Keratinocyte (primary cell): ENCODE data around the gene TCF7. TPM values are rescaled to one million over a fixed set of nuclear protein-coding genes. Genes with fewer than 3 reads are reported as not detected.

Source experiments
- DNase-seq: peaks from one replicate; pipeline ENCODE4 v3.0.0-alpha.2; 2011; ENCODE audit warnings: low read depth, missing footprints, low spot score
- FAIRE-seq: peaks from 2 replicates; lab custom pipeline; 2011; peaks lifted over from hg19 to GRCh38; lab: Jason Lieb, UNC
- H2AFZ ChIP-seq: 2 replicates; pipeline ENCODE4 v1.6.0; 2012; ENCODE audit warnings: low read length, control low read depth, inconsistent platforms; ENCODE audit not compliant: control insufficient read depth
- H3K27ac ChIP-seq: 2 replicates; pipeline ENCODE4 v1.5.1; 2011; ENCODE audit warnings: low read length; ENCODE audit not compliant: control insufficient read depth, insufficient read depth
- H3K27me3 ChIP-seq: 3 replicates; pipeline ENCODE4 v1.6.0; 2011; ENCODE audit warnings: low read length; ENCODE audit not compliant: control insufficient read depth, insufficient read depth; ENCODE audit errors: extremely low read depth
- H3K36me3 ChIP-seq, 2 experiments: 2 replicates in 1 of 2; 3 replicates in 1 of 2; pipeline ENCODE4 v1.5.1; 2011; ENCODE audit warnings: low read length in 2 of 2, mild to moderate bottlenecking in 1 of 2; ENCODE audit not compliant: control insufficient read depth in 2 of 2, insufficient read depth in 2 of 2; ENCODE audit errors: extremely low read depth in 1 of 2
- H3K4me1 ChIP-seq: 3 replicates; pipeline ENCODE4 v1.5.1; 2011; ENCODE audit warnings: low read length; ENCODE audit not compliant: control insufficient read depth, insufficient read depth; ENCODE audit errors: extremely low read depth
- H3K4me2 ChIP-seq: 3 replicates; pipeline ENCODE4 v1.6.0; 2011; ENCODE audit warnings: low read depth, low read length; ENCODE audit not compliant: control insufficient read depth, insufficient read depth; ENCODE audit errors: extremely low read depth
- H3K4me3 ChIP-seq, 3 experiments: fragments of 200-600 bp in 1 of 3; sonication (generic) in 1 of 3; 2 replicates in 2 of 3; 3 replicates in 1 of 3; pipeline ENCODE4 v1.5.1; 2011 to 2016; ENCODE audit warnings: low read length in 3 of 3, mild to moderate bottlenecking in 3 of 3, control low read depth in 2 of 3, inconsistent platforms in 1 of 3, low read depth in 1 of 3, mixed read lengths in 1 of 3, mixed run types in 1 of 3, moderate library complexity in 1 of 3; ENCODE audit not compliant: control insufficient read depth in 2 of 3, insufficient read depth in 2 of 3; ENCODE audit errors: extremely low read depth in 1 of 3
- H3K79me2 ChIP-seq: 2 replicates; pipeline ENCODE4 v1.6.0; 2012; ENCODE audit warnings: low read length; ENCODE audit not compliant: control insufficient read depth, insufficient read depth
- H3K9ac ChIP-seq: 3 replicates; pipeline ENCODE4 v1.6.0; 2011; ENCODE audit warnings: low read length; ENCODE audit not compliant: control insufficient read depth, insufficient read depth; ENCODE audit errors: extremely low read depth
- H3K9me1 ChIP-seq: 3 replicates; pipeline ENCODE4 v1.6.0; 2011; ENCODE audit warnings: low read length; ENCODE audit not compliant: control insufficient read depth, insufficient read depth; ENCODE audit errors: extremely low read depth
- H3K9me3 ChIP-seq: 2 replicates; pipeline ENCODE4 v1.5.1; 2012; ENCODE audit warnings: low read depth, low read length; ENCODE audit not compliant: control insufficient read depth
- H4K20me1 ChIP-seq: 3 replicates; pipeline ENCODE4 v1.6.0; 2011; ENCODE audit warnings: low read length; ENCODE audit not compliant: control insufficient read depth, insufficient read depth; ENCODE audit errors: extremely low read depth
- CTCF ChIP-seq, 3 experiments: IDR thresholded peaks in 1 of 3; conservative IDR thresholded peaks in 1 of 3; optimal IDR thresholded peaks in 1 of 3; 2 replicates in 2 of 3; 3 replicates in 1 of 3; pipeline versions ENCODE3 to v1.5.1; 2011; ENCODE audit warnings: low read length in 3 of 3, mild to moderate bottlenecking in 3 of 3, moderate library complexity in 2 of 3, control low read depth in 1 of 3, inconsistent platforms in 1 of 3; ENCODE audit not compliant: insufficient read depth in 2 of 3; ENCODE audit errors: extremely low read depth in 1 of 3
- EZH2 ChIP-seq: IDR thresholded peaks from one replicate; pipeline ENCODE4 v1.6.1; 2012; ENCODE audit warnings: inconsistent platforms, mild to moderate bottlenecking, low read length, moderate library complexity
- dilution Hi-C: fragments of 300-500 bp; cut with MboI; formaldehyde crosslinking; loops from one replicate; pipeline ENCODE4 v1.7.0; 2020; ENCODE audit warnings: low sequenced_read_pairs; ENCODE audit not compliant: extremely low pct_ligation_motif_present
- polyA plus RNA-seq, 5 experiments: library from polyadenylated mRNA; depleted of rRNA in 3 of 5; stranded (reverse) in 3 of 5; stranded (forward) in 1 of 5; unstranded in 1 of 5; fragments of >200 nt; gene quantifications; 1 replicate in 1 of 5; 2 replicates in 3 of 5; 3 replicates in 1 of 5; pipeline versions ENCODE4 v1.2.1 to v1.2.3, GENCODE V29; 2011 to 2012; ENCODE audit warnings: missing spikeins in 2 of 5, low read depth in 1 of 5, low replicate concordance in 1 of 5

Gene TCF7
- polyA plus RNA-seq, 1 donor (not counting 4 experiments of a cell fraction or from before 2014, with no cell fraction given): 0.84 TPM

GRCh38 chr5:134122530-134122929, 8.0 kb downstream of the TCF7 start:
- no peak overlapping the region for H3K4me3 ChIP-seq
- no peaks in the 10 kb centered on the region for H3K79me2 ChIP-seq
- TF ChIP-seq CTCF (optimal IDR thresholded peaks at IDR 0.05 in 1 of 3, IDR thresholded peaks at IDR 0.05 in 1 of 3, conservative IDR thresholded peaks at IDR 0.05 in 1 of 3; ENCODE audit: extremely low read depth in 1 of 3, insufficient read depth in 2 of 3, low read length in 3 of 3) (no peak), EZH2 (no peak)
- DNase-seq (no peak), FAIRE-seq (no peak)
- H3K4me1 ChIP-seq: peaks cover 10% of the 10 kb centered on the region
- H3K9ac ChIP-seq: no peak overlapping the region
- H2AFZ ChIP-seq: no peak overlapping the region
- no peak overlapping the region for H3K27ac ChIP-seq
- dilution Hi-C loops: no loop called here
- no peaks in the 10 kb centered on the region for H3K9me3 ChIP-seq
- no peaks in the 10 kb centered on the region for H3K27me3 ChIP-seq
- no peak overlapping the region for H3K4me2 ChIP-seq
- no peaks in the 10 kb centered on the region for H3K9me1 ChIP-seq
- no peaks in the 10 kb centered on the region for H3K36me3 ChIP-seq
- H4K20me1 ChIP-seq: no peaks in the 10 kb centered on the region

GRCh38 chr5:134123360-134123759, 8.9 kb downstream of the TCF7 start:
- Histone ChIP-seq H3K4me3 (no peak overlapping the region), H4K20me1 (no peaks in the 10 kb centered on the region), H3K79me2 (no peaks in the 10 kb centered on the region), H3K9ac (no peak overlapping the region), H3K9me1 (no peaks in the 10 kb centered on the region), H3K4me1 (peaks cover 11% of the 10 kb centered on the region), H3K27ac (no peak overlapping the region), H3K9me3 (no peaks in the 10 kb centered on the region), H3K36me3 (no peaks in the 10 kb centered on the region), H3K4me2 (no peak overlapping the region), H2AFZ (no peak overlapping the region), H3K27me3 (no peaks in the 10 kb centered on the region)
- TF ChIP-seq EZH2 (no peak), CTCF (optimal IDR thresholded peaks at IDR 0.05 in 1 of 3, IDR thresholded peaks at IDR 0.05 in 1 of 3, conservative IDR thresholded peaks at IDR 0.05 in 1 of 3; ENCODE audit: extremely low read depth in 1 of 3, insufficient read depth in 2 of 3, low read length in 3 of 3) (no peak)
- dilution Hi-C loops: no loop called here
- DNase-seq (no peak), FAIRE-seq (no peak)
